Body of pancreas (tissue), 4 donors: ENCODE data around the gene GSDME.

Experiments
- POLR2A ChIP-seq, 3 donors: fragments of 450-650 bp; IDR thresholded peaks; one replicate each; pipeline ENCODE4 v1.6.1; 2016; ENCODE audit warnings: antibody characterized with exemption in 3 of 3, mild to moderate bottlenecking in 2 of 3
- TF ChIP-seq, protein P1 (sequence below), 7 experiments: fragments of 450-650 bp in 4 of 7; fragments of 200-600 bp in 3 of 7; sonication (generic) in 3 of 7; IDR thresholded peaks; one replicate each; pipeline ENCODE4 v1.5.1; 2016 to 2019; ENCODE audit warnings: antibody characterized with exemption in 7 of 7

GRCh38 chr7:24798261-24798660 lies 41.0 kb upstream of the GSDME start:
- TF ChIP-seq, protein P1, sequence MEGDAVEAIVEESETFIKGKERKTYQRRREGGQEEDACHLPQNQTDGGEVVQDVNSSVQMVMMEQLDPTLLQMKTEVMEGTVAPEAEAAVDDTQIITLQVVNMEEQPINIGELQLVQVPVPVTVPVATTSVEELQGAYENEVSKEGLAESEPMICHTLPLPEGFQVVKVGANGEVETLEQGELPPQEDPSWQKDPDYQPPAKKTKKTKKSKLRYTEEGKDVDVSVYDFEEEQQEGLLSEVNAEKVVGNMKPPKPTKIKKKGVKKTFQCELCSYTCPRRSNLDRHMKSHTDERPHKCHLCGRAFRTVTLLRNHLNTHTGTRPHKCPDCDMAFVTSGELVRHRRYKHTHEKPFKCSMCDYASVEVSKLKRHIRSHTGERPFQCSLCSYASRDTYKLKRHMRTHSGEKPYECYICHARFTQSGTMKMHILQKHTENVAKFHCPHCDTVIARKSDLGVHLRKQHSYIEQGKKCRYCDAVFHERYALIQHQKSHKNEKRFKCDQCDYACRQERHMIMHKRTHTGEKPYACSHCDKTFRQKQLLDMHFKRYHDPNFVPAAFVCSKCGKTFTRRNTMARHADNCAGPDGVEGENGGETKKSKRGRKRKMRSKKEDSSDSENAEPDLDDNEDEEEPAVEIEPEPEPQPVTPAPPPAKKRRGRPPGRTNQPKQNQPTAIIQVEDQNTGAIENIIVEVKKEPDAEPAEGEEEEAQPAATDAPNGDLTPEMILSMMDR (IDR thresholded peaks at IDR 0.05), result no peak
- TF ChIP-seq POLR2A (IDR thresholded peaks at IDR 0.05), result no peak
